Activated CD4-positive, alpha-beta T cell treated with anti-CD3 and anti-CD28 coated beads for 24 hours (primary cell): ENCODE data around the gene WDFY2.

Source experiments
- DNase-seq, 2 donors: peaks; one replicate each; pipeline ENCODE4 v3.0.0-alpha.2; 2020; ENCODE audit warnings: low read depth in 2 of 2

WDFY2 gene

DNA sequence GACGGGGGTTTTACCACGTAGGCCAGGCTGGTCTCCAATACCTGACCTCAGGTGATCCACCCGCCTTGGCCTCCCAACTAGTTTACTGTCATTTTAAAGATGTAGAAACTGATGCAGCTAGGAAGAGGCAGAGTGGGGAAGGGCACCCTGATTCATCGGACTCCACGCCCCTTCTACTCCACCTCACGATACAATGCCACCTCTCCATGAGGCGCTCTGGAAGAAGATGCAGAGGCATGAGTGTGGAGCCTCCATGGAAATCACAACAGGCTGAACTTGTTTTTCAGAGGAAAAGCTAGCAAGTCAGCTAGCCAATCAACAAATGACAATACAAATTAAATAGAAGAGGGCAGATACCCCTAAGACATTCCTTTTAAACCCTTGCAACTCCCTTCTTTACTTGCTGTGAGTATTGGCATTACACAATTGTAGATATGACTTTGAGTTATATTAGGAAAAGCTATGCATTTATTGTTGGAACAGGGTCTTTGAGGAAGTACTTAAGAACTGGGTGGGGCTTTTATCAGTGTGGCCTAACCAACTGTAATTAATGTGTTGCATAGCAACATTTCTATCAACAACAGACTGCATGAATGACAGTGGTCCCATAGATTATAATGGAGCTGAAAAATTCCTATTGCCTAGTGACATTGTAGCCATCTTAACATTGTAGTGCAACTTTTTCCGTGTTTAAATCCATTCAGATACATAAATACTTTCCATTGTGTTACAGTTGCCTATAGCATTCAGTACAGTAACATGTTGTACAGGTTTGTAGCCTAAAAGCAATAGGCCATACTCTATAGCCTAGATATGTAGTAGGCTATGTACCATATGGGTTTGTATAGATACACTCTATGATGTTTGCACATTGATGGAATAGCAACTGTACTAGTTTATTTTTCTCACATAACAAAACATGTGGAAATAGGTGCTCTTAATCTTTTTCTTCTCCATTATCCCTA is 17.6 kb downstream of the WDFY2 start:
- no peak for DNase-seq

DNA sequence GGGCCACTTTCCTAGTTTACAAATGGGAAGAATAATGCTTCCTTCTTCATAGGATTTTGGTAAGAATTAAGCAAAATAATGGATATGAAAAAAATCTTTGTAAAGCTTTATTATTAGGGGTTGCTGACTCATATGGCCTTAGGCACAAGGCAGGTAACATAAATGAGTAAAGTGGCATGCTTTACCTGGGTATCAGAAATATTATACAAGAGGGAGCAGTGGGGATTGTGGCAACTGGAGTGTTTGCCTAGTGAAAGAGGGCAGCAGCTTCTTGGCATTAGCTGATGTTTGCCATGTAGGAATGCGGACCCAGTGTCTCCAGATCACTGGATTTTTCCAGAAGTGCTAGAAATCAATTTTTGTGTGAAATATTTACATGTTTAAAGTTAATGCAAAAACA is 19.5 kb downstream of the WDFY2 start:
- DNase-seq, result no peak

DNA sequence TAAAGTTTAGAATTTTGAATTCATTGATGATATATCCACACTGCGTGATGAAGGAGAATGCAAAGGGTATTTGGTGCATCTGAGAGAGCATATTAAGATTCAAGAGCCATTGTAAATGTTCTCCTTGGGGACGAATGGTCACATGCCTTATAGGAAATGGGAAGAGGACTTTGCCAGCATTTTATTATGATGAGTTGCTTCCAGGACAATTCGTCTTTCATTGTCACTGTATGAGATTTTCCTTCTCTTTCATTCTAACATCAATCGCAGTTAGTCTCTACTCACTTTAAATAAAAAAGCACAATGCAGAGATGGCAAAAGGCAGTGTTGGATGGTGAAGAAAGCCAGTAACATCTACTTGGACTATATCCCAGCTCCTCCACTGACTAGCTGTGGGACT is 21.4 kb downstream of the WDFY2 start:
- no peak for DNase-seq

DNA sequence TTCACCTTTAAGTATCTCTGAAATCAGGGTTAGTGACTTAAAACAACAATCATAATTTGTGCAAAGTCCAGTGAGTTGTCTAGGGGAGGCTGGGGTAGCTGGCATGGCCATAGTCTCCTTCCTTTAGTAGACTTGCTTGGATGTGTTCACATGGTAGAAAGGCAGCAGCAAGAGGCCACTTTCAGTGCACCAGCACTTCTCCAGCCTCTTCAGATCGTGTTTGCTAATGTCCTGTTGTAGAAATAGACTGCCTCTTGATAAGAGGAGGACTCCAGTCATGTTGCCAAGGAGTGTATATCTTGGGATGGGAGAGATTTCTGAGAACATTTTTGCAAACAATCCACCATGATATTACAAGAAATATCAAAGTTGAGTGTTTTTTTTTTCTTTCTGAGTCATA is 22.9 kb downstream of the WDFY2 start:
- DNase-seq, result no peak

DNA sequence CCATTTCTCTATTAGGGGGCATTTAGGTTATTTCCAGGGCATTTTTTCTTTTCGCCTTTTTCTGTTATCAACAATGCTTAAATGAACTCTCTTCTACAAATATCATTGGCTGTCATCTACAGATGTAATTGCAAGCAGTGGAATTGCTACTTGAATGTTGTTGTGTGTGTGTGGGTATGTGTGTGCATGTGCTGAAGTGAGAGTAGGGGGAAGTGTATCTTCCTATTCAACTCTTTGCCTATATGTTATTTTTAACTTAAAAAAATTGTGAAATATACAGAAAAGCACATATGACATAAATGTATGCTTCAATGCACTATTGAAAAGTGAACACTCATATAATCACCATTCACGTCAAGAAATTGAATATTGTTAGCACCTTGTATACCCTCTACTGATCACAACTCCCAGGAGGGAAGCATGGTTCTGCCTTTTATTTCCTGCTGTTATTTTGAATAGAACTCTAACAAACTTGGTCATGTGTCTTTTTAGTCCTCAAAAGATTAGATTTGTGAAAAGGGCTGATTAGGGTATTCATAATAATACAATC is 24.7 kb downstream of the WDFY2 start:
- DNase-seq, result no peak

DNA sequence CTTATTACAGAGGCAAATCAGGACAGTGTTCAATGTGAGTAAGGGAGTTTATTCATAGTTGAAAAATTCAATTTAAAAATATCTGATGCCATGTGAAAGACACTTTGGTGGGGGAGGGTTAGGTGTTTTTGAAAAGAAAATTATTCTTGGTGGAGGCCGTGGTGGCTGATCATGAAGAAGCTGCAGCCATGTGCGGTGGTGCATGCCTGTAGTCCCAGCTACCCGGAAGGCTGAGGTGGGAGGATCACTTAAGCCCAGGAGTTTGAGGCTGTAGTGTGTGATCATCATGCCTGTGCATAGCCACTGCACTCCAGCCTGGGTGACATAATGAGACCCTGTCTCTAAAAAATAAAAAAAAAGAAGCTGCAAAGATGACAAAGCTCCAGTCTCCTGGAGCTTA is 28.6 kb downstream of the WDFY2 start:
- DNase-seq, result no peak

GRCh38 chr13:51613535-51613934 is 29.3 kb downstream of the WDFY2 start:
- DNase-seq, result no peak

GRCh38 chr13:51614350-51614786 is 30.1 kb downstream of the WDFY2 start:
- peak; percentile 13 to 19 for DNase-seq

- DNase-seq, result no peak
Observed at GRCh38 chr13:51618626-51619025, 34.4 kb downstream of the WDFY2 start.

DNA sequence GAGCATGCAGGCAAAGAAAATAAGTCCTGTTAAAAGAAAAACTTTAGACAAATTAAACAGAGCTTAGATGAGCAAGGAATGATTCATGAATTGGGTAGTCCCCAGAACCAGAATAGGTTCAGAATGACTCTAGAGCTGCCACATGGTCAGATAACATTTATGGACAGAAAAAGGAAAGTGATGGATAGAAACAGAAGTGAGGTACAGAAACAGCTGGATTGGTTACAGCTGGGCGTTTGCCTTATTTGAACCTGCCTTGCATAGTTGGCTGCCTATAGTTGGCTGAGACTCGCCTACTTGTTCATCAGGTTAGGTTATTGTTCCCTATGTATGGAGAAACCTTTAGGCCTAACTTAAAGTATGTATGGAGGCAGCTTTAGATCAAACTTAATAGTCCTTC is 35.4 kb downstream of the WDFY2 start:
- no peak for DNase-seq

DNA sequence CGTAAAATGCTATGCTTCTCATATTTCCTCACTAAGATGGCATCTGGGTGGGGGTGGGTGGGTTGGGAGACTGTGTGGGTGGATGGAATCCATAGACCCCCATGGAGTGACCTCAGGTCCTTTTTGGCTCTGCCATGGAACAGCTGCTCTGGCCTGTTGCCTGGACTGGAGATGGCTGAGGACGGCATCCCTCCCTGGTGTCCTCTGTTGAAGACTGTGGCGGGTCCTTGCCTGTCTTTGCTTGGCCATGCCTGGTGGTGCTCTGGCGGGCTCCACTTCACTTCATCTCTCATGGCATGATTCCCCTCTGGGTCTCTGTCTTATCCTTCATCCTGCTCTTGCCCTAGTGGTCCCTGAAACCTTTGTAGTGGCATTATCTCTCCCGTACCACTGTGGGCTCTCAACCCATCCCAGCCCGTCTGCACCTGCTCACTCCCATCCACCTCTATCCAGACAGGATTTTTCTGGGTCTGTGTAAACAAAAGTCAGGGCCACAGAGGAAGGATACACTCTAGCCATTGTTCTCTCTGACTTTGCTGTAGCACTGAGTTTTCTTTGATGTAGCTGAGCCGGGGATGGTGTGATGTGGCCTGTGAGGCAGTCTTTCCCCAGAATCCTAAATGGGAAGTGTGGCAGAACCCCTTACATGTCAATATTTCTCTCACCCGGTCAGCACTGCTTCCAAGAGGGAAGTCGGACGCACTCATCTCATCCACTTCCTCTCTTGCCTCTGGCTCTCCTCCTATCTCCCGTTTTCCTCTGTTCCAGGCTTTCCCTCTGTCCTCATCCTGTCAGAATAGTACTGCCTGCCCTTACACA is 36.1 kb downstream of the WDFY2 start:
- DNase-seq, result no peak

- DNase-seq, result no peak
Observed at GRCh38 chr13:51621602-51622001, 37.3 kb downstream of the WDFY2 start.

- DNase-seq, result no peak
Observed at GRCh38 chr13:51623473-51623872, 39.2 kb downstream of the WDFY2 start.

GRCh38 chr13:51624207-51624606 is 39.9 kb downstream of the WDFY2 start:
- DNase-seq, result no peak

DNA sequence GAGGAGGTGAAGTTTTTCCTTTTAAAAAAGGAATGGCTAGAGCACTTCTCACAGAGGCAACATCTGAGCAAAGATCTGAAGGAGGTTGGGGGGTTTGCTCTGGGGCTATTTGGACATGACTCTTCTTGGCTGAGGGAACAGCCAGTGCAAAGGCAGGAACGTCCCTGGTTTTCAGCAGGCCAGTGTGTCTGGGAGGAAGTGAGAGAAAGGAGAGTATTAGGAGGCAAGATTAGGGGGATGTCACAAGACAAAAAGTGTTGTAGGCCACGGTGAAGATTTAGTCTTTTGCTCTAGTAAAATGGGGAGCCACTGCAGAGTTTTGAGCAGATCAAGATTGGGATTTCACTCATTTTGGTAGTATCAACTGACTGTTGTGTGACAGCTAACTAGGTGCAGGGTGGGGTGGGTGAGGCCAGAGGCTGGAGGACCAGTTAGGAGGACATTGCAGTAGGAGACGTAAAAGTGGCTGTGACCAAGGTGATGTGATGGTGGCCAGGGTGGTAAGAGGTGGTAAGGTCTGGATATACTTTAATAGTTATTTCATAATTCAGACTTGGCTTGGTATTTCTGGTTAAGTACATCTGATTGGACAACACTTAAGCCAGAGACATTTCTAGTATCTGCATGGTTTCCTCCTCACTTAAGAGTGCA is 40.6 kb downstream of the WDFY2 start:
- DNase-seq, result no peak

- no peak for DNase-seq
Observed at GRCh38 chr13:51625555-51626345, 41.5 kb downstream of the WDFY2 start.

DNA sequence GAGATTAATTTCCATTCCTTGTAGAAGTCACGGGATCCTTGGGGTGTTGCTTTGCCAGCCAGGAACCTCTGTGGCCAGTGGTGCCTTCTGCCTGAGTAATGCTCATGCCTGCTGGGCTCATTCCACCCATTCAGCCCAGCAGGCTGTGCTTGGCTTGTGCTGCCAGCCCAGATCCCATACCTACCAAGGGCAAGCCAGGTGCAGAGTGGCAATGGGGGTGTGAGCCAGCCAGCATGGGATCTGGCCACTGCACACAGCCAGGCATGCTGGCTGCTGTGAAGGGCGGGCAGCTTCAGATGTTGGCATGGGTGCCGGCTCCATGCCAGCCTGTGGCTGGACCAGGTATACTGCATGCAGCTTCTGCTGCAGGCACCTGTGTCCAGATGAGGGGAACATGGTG is 42.5 kb downstream of the WDFY2 start:
- no peak for DNase-seq

DNA sequence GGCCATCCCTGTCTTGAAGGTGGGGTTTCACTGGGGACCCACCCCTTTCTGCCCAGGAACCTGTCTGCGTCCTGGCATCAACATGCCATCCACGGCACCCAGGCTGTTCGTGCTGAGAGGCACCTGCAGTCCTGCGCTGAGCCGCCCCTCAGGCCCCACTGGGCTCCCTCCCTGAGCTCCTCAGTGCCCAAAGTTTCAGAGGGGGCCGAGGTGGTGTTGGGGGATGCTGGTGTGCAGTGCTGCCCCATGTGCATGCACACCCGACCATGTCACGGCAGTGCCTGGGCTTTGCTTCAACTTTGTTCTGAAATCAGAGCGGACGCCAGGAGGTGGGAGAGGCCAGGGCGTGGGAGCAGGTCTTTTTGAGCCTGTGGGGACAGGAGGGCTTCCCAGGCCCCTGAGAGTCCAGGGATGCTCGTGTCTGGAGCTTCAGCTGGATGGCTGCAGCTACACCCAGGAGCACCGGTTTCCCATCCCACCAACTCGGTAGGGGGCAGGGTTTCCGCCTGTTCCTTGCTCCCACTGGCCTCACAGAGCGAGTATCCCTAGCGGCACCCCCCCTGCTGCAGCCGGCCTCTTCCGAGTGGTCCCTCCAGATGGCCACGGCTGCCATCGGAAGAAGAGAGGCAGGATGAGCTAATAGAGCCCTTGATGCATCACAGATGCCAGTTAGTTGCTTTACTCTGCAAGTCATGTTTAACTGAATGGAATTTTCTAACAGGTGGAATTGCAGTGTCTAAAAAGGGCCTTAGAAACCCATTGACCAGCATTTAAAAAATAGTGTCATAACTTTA is 44.0 kb downstream of the WDFY2 start:
- no peak for DNase-seq

DNA sequence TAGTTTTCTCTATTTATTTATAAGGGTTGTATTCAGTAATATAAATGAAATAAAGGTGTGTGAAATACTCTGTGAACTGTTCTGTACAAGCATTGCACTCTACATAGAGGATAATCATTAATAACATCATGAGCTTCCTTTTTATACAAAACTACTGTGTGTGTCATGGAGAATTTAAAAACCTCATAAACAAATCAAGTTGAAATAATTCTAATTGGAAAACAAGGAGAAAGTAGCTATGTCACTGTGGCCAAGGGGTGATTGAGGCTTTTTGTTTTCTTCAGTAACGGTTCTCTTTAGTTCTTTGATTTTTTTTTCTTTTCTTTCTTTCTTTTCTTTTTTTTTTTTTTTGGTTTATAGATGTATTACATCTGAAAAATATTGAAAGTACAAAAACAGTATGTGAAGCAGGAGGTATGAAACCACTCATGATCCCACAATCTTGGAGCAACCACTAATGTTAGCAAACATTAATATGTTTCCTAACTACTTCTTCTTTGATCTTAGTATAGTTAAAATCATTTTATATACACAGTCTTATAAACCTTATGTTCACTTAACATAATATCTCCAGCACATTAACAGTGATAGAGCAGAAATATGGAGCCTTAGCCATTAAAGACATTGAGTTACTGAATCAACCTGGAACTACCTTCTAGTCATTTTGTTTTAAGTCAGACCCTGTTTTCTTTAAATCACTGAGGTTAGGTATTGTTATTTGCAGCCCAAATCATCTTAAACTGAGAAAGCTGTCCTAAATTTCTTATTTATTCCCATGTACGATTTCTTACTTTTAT is 45.4 kb downstream of the WDFY2 start:
- DNase-seq, result no peak

GRCh38 chr13:51630288-51630615 is 46.0 kb downstream of the WDFY2 start:
- DNase-seq, result no peak
